GM21381 (cell line): Measurements from ENCODE around the gene PAX2.

Experiments
- ATAC-seq: cut with Tn5 transposase; IDR thresholded peaks from one replicate; pipeline ENCODE4 v1.9.1; 2021; ENCODE audit warnings: mild to moderate bottlenecking, moderate library complexity; ENCODE audit not compliant: unreplicated experiment

The PAX2 gene

GRCh38 chr10:100873827-100874326 is 128.5 kb downstream of the PAX2 start:
- no peak for ATAC-seq

- ATAC-seq = no peak
These were observed 129.5 kb downstream of the PAX2 start for GRCh38 chr10:100874702-100875483.

GRCh38 chr10:100875484-100876166 is 130.2 kb downstream of the PAX2 start:
- no peak for ATAC-seq

GRCh38 chr10:100876585-100877460 is 131.4 kb downstream of the PAX2 start:
- no peak for ATAC-seq

GRCh38 chr10:100877461-100877850 is 132.1 kb downstream of the PAX2 start:
- ATAC-seq = no peak

GRCh38 chr10:100878291-100878910 is 133.0 kb downstream of the PAX2 start:
- ATAC-seq = no peak
